Stomach smooth muscle (tissue), 2 donors: Measurements from ENCODE around the gene ARSB.

Source experiments
- H3K27ac ChIP-seq: one replicate; pipeline ENCODE4 v1.7.0; 2013; ENCODE audit warnings: mild to moderate bottlenecking, low read length, inconsistent platforms
- H3K27me3 ChIP-seq, 2 donors: one replicate each; pipeline ENCODE4 v1.7.0; 2013; ENCODE audit warnings: low read length in 2 of 2; ENCODE audit not compliant: insufficient read depth in 2 of 2, control insufficient read depth in 1 of 2
- H3K36me3 ChIP-seq, 2 donors: one replicate each; pipeline ENCODE4 v1.7.0; 2013; ENCODE audit warnings: low read length in 2 of 2; ENCODE audit not compliant: control insufficient read depth in 2 of 2, insufficient read depth in 2 of 2
- H3K4me1 ChIP-seq: one replicate; pipeline ENCODE4 v1.7.0; 2013; ENCODE audit warnings: low read length; ENCODE audit not compliant: control insufficient read depth, insufficient read depth
- H3K4me3 ChIP-seq, 2 donors: one replicate each; pipeline ENCODE4 v1.7.0; 2013; ENCODE audit warnings: low read length in 2 of 2
- H3K9ac ChIP-seq, 2 donors: one replicate each; pipeline ENCODE4 v1.7.0; 2013; ENCODE audit warnings: low read length in 2 of 2, mild to moderate bottlenecking in 1 of 2
- H3K9me3 ChIP-seq, 2 donors: one replicate each; pipeline ENCODE4 v1.7.0; 2013; ENCODE audit warnings: low read length in 2 of 2; ENCODE audit not compliant: control insufficient read depth in 2 of 2
- donor health status: healthy.
- donor health status: Pancreatic carcinoma.

Gene ARSB

DNA sequence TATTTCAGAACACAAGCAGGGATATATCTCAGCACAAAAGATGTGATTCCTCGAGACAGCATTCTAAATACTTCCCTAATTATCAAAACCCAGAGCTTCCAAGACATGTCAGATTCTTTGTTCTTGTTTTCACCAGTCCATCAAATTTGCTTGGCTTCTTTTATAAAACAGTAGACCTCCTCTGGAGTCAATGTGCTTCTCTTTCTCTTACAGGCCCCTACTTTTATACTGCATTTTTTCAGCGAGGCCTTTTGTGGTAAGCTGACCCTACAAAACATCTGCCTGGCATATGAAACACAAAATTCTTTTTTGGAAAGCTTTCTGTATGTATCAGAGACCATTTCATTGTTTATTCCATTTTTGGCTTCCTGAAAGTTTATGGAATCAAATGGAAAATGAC is 81.8 kb downstream of the ARSB start:
- Histone ChIP-seq H3K27ac (no peak overlapping the region), H3K4me3 (no peak overlapping the region), H3K9me3 (peaks cover 2 to 4% of the 10 kb centered on the region in 2 donors), H3K36me3 (no peaks in the 10 kb centered on the region), H3K4me1 (peaks cover 14% of the 10 kb centered on the region), H3K27me3 (no peaks in the 10 kb centered on the region), H3K9ac (no peak overlapping the region)

DNA sequence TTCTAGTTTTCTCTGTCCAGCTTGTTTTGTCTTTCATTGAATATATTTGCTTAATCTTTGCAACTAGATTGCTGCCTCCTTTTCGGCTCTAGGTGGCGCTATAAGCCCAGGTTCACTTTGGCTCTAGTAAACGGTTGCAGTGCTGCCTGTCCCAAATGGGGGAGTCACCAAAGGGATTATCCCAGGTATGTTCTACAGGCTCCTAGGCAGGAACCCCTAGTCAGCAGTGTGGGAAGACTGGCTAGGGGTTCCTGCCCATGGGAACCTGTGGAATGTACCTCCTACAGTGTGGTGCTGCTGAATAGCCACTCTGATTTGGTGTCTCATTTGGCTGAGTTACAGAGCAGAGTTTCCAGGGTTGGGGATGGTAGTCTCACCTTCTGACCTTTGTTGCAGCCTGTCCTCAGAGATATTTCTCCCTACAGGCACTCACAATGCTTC is 85.2 kb downstream of the ARSB start:
- Histone ChIP-seq H3K9me3 (peaks cover 2 to 4% of the 10 kb centered on the region in 2 donors), H3K27ac (no peak overlapping the region), H3K27me3 (no peaks in the 10 kb centered on the region), H3K4me3 (no peak overlapping the region), H3K9ac (no peak overlapping the region), H3K4me1 (peaks cover 6% of the 10 kb centered on the region), H3K36me3 (no peaks in the 10 kb centered on the region)

DNA sequence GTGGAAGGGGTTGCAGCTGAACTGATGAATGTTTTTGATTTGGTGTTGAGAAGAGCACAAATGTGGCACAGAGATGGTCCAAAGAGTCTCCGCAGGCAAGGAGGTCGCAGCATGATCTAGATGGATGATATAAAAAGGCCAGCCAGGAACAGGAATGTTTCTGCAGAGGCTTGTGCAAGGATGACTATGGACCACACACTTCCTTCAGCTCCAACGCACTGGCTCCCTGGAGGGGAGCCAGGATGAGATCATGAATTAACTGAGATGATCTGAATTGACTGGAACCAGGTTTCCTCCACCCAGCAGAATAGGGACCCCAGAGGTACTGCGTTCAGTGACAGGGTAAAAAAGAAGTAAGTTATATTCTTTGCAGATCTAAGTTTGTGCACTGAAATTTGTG is 89.0 kb downstream of the ARSB start:
- Histone ChIP-seq H3K4me1 (peaks cover 9% of the 10 kb centered on the region), H3K4me3 (no peak overlapping the region), H3K27ac (no peak overlapping the region), H3K27me3 (no peaks in the 10 kb centered on the region), H3K9me3 (peaks cover 2 to 4% of the 10 kb centered on the region in 2 donors), H3K36me3 (no peaks in the 10 kb centered on the region), H3K9ac (no peak overlapping the region)

DNA sequence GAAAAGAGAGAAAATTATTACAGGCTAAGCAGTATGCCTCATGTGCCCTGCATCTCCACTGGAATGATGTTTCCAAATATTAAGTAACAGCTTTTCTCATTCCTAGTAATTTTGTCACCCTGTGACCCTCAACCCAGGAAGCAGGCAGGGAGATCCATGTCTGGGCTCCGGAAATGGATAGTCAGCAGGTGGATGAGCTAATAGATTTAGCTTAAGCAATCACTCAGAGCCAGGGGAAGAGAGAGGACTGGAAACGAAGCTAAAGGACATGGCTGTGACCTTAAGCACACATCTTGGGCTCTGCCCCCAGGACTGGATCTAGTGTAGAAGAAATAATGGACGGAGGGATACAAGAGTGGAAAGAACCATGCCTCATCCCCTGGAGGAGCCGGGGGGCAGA is 89.5 kb downstream of the ARSB start:
- Histone ChIP-seq H3K27me3 (no peaks in the 10 kb centered on the region), H3K27ac (no peak overlapping the region), H3K9me3 (peaks cover 2 to 4% of the 10 kb centered on the region in 2 donors), H3K9ac (no peak overlapping the region), H3K4me3 (peak overlapping the region in 1 of 2 donors; percentile 1), H3K4me1 (peaks cover 9% of the 10 kb centered on the region), H3K36me3 (no peaks in the 10 kb centered on the region)

DNA sequence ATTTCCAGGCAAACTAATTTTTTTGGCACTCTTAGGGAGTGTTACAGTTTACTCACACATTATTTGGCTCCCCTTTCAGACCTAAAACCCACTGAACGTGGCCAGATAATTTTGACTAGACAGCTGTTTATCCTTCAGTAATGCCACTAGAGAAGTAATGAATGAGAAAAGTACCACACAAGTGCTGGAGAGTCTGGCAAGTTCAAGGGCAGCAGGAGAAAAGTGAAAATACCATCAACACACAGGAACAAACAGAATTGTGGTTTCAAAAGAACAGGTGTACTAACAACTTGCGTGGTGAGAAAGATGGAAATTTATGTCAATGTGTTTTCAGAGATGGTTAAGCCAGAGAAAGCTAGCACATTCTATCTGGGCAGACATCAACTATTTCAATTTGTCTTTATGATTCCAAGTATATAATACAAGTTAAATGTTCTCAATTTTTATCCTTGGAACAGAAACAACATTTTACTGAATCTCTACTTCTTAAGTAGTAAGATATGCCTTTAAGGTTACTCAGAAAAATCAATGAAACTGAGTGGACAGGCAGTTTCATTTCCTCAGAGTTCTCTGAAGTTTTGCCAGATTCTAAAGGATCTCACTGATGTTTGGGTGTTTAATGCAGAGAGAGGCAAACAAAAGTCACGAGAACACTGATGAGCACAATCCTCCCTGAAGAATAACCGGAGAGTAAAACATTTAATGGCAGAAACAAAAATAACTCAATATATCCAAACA is 91.0 kb downstream of the ARSB start:
- Histone ChIP-seq H3K4me1 (peaks cover 9% of the 10 kb centered on the region), H3K27ac (no peak overlapping the region), H3K9me3 (peaks cover 0 to 2% of the 10 kb centered on the region in 2 donors), H3K4me3 (no peak overlapping the region), H3K27me3 (no peaks in the 10 kb centered on the region), H3K9ac (no peak overlapping the region), H3K36me3 (no peaks in the 10 kb centered on the region)

DNA sequence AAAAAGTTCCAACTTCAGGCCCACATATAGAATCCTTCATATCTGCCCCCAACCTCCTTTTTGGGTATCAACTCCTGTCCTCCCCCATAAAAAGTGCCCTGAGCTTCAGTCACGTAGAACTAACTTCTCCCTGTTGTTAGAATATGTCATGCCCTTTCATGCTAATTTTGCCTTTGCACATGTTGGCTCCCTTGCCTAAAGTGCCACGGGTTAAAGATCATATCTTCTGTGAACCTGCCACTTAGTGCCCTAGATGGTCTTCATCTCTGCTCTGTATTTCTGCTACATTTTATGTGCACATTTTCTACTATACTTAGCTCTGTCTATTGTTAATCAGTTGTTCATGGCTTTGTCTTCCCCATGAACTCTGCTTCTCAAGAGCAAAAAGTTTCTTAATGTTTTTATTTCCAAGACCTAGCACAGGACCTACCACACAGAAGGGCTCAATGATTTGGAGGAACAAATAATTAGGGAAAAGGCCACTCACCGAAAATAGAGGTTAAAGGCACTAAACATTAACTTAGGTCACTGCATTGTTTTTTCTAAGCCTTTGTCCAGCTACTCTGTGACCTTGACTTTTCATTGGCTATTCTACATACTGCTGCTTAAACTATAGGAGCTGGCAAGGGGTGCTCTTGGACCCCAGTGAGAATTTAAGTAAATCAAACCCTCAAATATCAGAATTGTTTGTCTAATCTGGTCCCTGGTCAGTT is 94.3 kb downstream of the ARSB start:
- H3K9ac ChIP-seq = no peak overlapping the region

DNA sequence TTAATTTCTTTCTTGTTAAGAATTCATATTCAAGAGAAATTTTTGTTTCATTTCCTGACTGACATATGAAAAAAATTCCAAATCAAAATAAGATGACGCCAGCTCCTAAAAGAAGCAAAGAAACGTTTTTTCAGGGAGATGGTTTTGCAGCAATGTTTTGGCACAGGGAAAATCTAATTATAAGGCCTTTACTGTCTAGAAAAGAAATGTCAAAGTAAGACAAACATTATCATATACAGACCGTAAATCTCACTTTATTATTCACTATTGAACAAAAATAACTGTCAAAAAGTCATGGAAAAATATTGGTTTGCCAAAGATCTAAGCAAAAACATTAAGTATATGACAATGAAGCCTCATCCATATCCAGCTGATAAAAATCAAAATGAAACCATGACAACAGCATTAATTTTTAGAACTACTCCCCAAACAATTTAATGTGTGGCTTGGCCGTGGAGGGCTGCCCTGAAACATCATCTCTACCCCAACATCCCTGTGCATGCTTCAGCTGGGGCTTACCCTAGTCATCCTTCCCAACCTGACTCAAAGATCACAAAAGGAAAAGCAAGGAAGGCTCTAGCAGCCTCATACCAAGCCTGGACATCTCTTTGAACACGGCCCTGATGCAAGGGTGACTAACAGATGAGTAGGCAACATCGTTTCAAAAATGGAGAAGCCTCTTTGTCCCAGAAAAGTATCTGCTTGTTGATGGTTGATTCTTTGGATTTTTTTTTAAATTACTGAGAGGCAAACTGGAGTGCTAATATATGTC is 95.6 kb downstream of the ARSB start:
- H3K9ac ChIP-seq = no peak overlapping the region
- H3K27me3 ChIP-seq = no peaks in the 10 kb centered on the region
- H3K27ac ChIP-seq = no peak overlapping the region
- no peaks in the 10 kb centered on the region for H3K36me3 ChIP-seq
- H3K4me3 ChIP-seq = no peak overlapping the region
- H3K9me3 ChIP-seq = no peaks in the 10 kb centered on the region
- H3K4me1 ChIP-seq = peaks cover 6% of the 10 kb centered on the region

More for the DNA sequence above, 94.3 kb downstream of the ARSB start:
- Histone ChIP-seq H3K27ac (no peak overlapping the region), H3K9me3 (no peaks in the 10 kb centered on the region), H3K36me3 (no peaks in the 10 kb centered on the region), H3K4me3 (no peak overlapping the region), H3K27me3 (no peaks in the 10 kb centered on the region), H3K4me1 (peaks cover 8% of the 10 kb centered on the region)

DNA sequence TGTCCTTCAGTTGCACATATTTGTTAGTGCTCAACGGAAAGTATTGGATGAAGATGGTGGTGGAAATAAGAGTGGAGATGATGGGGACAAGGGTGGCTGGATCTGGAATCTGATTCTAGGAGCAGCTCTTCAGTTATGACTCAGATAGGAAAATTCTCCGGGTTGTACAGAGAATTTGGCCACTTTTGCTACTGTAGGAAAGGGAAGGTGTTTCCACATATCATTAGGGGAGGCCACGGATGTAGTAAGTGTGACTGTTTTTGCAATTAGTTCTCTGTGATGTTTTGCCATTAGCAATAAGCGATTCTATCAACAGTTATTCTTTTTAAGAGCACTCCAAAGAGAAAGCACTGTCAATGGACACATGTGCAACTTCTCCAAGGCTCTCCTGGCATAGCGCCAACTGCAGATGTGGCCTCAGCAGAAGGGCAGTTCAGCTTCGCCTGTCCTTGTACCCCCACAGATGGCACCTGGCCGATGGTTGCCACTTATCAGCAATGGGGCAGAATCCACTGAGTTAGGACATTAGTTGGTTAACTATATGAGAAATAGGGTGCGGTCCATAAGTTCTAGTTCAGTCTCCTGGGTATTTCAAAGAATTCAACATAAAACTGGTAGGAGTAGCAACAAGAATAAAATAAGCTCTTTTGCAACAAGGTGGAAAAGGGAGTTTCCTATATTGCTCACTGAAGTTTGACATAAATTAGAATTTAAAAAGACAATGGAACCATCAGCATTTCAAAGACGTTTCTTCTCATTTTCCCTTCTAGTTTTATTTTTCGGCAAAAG is 96.3 kb downstream of the ARSB start:
- Histone ChIP-seq H3K36me3 (no peaks in the 10 kb centered on the region), H3K4me1 (peaks cover 6% of the 10 kb centered on the region), H3K27ac (no peak overlapping the region), H3K9me3 (no peaks in the 10 kb centered on the region), H3K9ac (no peak overlapping the region), H3K4me3 (no peak overlapping the region), H3K27me3 (no peaks in the 10 kb centered on the region)

DNA sequence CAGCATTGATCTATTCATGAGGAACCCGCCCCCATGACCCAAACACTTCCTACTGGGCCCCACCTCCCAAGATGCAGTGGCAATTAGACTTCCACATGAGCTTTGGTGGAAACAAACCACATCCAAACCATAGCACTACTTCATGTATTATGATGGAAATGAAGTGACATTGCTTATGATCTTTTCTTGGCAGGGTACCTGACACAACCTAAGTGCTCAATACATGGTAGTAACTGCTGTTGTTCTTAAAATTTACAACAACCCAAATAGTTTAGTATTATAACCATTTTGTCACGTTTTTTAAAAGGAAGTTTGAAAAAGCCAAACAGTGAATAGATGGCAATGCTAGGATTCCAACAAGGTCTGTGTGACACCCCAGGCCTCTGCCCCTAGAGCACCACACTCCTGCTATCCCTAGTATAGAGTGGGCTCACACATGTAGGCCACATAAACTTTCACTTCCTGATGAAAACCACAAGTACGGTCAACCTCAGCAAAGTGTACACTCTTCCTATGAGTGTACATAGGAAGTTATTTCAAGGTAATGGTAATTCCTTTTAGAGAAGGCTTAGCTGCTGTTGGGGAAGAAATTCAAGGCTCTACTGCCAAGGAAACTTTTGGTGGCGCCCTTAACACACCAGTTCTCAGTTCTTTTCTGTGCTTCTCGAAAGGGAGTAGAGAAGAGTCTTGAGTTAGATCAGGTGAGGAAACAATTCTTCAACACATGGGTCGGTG is 97.6 kb downstream of the ARSB start:
- H3K27ac ChIP-seq = no peak overlapping the region
- H3K36me3 ChIP-seq = no peaks in the 10 kb centered on the region
- no peak overlapping the region for H3K9ac ChIP-seq
- H3K27me3 ChIP-seq = no peaks in the 10 kb centered on the region
- H3K9me3 ChIP-seq = no peaks in the 10 kb centered on the region
- H3K4me3 ChIP-seq = no peak overlapping the region
- peaks cover 3% of the 10 kb centered on the region for H3K4me1 ChIP-seq
